H1 (cell line): ENCODE results near the gene MBNL2.

Experiments used
- ATF3 ChIP-seq: IDR thresholded peaks from 2 replicates; pipeline ENCODE4 v1.6.1; 2011; ENCODE audit warnings: low read depth, mild to moderate bottlenecking, low read length; ENCODE audit not compliant: insufficient read depth
- CBX5 ChIP-seq: fragments of 300-800, 300-1000 bp; sonication (generic); IDR thresholded peaks from 2 replicates; pipeline ENCODE4 v1.7.1; 2016; ENCODE audit warnings: antibody characterized with exemption, low read length, low read depth
- EP300 ChIP-seq, 2 experiments: IDR thresholded peaks; 1 replicate in 1 of 2; 2 replicates in 1 of 2; pipeline ENCODE4 v1.6.1; 2011 to 2012; ENCODE audit warnings: low read depth in 2 of 2, low read length in 2 of 2, mild to moderate bottlenecking in 2 of 2, borderline replicate concordance in 1 of 2, inconsistent platforms in 1 of 2, moderate library complexity in 1 of 2
- EZH2 ChIP-seq: fragments of 200-600 bp; sonication (generic); IDR thresholded peaks from 2 replicates; pipeline ENCODE4 v1.7.1; 2012; ENCODE audit warnings: low read depth, mild to moderate bottlenecking, moderate library complexity, low read length, inconsistent platforms; ENCODE audit not compliant: severe bottlenecking
- GABPA ChIP-seq: IDR thresholded peaks from 2 replicates; pipeline ENCODE4 v1.6.1; 2011; ENCODE audit warnings: mild to moderate bottlenecking, low read length, moderate library complexity, borderline replicate concordance; ENCODE audit not compliant: insufficient read depth
- HDAC2 ChIP-seq, 2 experiments: fragments of 300-600 bp in 1 of 2; sonication (generic) in 1 of 2; IDR thresholded peaks; 2 replicates each; pipeline ENCODE4 v1.6.1; 2011 to 2012; ENCODE audit warnings: low read depth in 2 of 2, low read length in 2 of 2, mild to moderate bottlenecking in 2 of 2, moderate library complexity in 2 of 2, borderline replicate concordance in 1 of 2, inconsistent platforms in 1 of 2
- JUND ChIP-seq: IDR thresholded peaks from 2 replicates; pipeline ENCODE4 v1.6.1; 2011; ENCODE audit warnings: mild to moderate bottlenecking, improper control_type of control experiment, low read length
- PHF8 ChIP-seq: fragments of 200-600 bp; sonication (generic); conservative IDR thresholded peaks from 2 replicates; pipeline ENCODE4 v1.7.1; 2012; ENCODE audit warnings: low read depth, mild to moderate bottlenecking, inconsistent platforms, low read length, moderate library complexity
- POLR2A ChIP-seq, 2 experiments: IDR thresholded peaks; 1 replicate in 1 of 2; 2 replicates in 1 of 2; pipeline ENCODE4 v1.6.1; 2011; ENCODE audit warnings: low read depth in 2 of 2, low read length in 2 of 2, mild to moderate bottlenecking in 2 of 2; ENCODE audit errors: control extremely low read depth in 1 of 2
- YY1 ChIP-seq: IDR thresholded peaks from 2 replicates; pipeline ENCODE4 v1.6.1; 2011; ENCODE audit warnings: low read depth, mild to moderate bottlenecking, low read length

- TF ChIP-seq EZH2: no peak
- no peak for TF ChIP-seq JUND
- no peak for TF ChIP-seq EP300 (IDR thresholded peaks at IDR 0.05; ENCODE audit: borderline replicate concordance in 1 of 2, low read depth in 2 of 2, low read length in 2 of 2)
- no peak for TF ChIP-seq POLR2A (IDR thresholded peaks at IDR 0.05; ENCODE audit: control extremely low read depth in 1 of 2, low read depth in 2 of 2, low read length in 2 of 2)
- no peak for TF ChIP-seq YY1
- TF ChIP-seq GABPA: no peak
- TF ChIP-seq CBX5: no peak
- no peak for TF ChIP-seq ATF3
- no peak for TF ChIP-seq PHF8
- no peak for TF ChIP-seq HDAC2 (IDR thresholded peaks at IDR 0.05; ENCODE audit: borderline replicate concordance in 1 of 2, low read depth in 2 of 2, low read length in 2 of 2)
Measured at GRCh38 chr13:97330448-97330847, 108.3 kb downstream of the MBNL2 start.
